Activated CD8-positive, alpha-beta memory T cell treated with anti-CD3 and anti-CD28 coated beads, Interleukin-2, amount 50 U/mL, for 4 hours (primary cell): ENCODE measurements around the gene APOB.
A peak's percentile ranks its signal among the peaks of the same experiment; 100 is the strongest.

ENCODE experiments used
- DNase-seq: peaks from one replicate; pipeline ENCODE4 v3.0.0-alpha.2; 2020

Gene APOB

DNA sequence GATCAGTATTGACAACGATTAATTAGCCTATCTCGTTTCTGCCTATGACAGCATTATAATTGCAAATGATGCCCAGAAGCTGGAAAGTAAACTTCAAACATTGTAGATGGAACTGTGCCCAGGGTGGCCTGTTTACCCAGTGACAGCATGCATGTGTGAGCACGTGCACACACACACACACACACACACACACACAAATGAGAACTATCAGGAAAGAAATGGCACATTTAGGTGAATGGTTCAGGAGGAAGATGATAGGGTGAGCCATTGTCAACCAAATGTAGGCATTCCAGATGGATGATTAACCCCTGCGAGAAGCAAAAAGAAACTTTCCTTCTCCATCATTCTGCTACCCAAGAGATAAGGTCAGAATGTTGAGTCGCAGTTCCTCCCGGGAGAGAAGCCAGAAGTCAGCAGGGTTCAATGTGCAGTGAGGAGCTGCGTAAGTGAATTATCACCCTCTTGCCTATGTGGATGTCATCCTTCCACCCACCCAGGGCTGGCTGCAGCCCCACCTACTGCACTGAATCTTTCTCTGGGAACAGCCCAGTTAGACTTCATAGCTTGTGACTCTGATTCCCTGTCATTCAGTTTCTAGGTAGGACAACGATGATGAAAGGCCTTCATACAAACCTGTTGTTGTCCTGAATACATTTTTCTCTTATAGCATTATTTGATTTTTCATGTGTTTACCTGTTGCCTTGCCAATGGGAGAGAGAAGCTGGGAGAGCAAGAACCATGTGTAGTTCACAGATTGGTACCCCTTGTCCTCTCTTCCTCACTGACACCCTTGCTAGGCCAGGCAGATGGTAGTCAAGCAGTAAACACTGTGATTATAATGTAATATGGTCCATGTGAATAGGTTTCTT is 3.5 kb upstream of the APOB start:
- no peak for DNase-seq

DNA sequence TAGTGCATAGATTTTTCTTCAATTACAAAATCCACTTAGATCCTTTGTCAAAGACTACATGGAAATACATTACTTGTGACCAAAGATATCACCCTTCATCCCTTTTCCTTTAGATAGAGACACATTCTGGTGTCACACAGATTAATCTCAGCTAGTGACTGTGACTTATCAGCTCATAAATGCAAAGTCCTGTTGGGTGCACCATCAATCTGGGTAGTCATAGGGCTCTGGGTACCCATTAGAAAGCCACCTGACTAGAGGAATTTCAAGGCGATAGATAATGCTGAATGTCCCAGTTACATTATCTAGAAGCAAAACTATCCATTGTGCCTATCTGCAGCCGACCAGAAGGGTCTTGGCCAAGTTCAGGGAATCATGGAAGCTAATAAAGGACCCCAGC is 2.6 kb upstream of the APOB start:
- DNase-seq: no peak

DNA sequence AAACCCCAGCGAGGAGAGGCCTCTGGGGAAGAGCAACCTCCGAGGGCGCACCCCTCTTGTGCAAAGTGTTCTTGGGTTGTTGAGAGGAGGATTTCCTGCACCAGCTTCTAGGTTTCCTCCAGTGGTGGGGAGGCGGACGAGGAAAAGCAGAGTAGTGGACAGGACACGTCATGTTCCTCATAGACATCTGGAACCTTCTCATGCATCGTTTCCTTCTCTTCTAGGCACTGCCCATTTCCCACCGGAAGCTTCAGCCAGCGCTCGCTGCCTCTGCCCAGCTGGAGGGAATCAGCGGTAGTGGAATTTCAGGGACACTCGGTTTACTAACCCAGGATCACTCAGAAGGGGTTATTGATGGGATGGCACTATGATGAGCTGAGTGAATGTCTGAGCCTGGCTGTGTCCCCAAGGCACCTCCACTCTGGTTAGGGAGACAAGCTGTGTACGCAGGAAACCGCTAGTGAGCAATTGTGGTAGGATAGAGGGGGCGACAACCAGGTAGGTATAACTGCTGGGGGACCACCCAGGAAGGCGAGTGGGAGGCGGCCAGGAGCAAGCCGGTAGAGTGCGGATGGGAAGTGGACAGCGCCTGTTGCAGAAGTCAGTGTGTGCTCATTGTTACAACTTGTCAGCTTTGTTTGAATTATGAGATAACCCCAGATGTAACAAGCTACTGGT is 960 bp upstream of the APOB start:
- no peak for DNase-seq

DNA sequence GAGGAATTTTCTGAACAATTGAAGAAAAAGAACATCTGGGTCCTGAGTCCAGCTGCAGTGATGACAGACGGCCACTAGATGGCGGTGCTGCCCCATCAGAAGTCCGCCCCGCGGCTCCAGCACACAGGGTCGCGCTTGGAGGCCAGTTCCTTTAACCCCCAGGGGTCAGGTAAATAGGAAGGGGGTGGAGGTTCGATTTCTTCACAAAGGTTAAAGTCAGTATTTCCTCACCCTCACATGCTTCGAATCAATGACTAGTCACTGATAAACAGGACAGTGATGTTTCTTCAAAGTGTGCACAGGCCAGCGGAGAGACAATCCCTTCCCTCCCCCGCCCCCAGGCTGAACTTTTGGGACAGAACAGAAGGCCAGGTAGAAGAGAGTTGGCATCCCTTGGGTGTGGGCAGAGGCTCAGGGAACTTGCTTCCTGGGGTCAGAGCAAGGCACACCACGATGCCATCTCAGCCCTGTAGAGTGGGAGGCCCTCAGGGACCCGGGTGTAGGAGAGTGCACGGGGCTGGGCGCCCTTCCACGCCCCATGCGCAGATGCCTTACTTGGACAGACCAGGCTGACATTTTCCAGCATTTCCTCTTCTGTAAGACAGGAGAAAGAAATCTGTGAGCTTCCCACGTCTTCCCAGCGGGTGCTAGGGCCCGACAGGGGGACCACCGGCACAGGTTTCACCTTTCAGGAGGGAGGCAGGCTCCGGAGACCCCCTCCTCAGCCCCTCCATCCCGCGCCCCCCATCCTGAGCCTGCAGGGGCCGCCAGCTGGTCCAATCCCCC is 722 bp downstream of the APOB start:
- DNase-seq: peak; percentile 53

DNA sequence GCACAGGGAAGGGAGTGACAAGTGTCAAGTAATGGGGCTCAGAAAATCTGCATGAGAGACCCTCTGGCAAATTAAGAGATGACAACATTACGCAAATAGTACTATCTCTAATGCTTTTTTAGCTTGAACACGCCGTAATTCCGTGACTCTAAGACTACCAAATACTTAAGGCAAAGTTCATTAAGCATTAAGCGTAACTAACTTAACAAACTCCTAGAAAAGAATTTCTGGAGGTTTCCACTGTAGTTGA is 1.2 kb downstream of the APOB start:
- no peak for DNase-seq

DNA sequence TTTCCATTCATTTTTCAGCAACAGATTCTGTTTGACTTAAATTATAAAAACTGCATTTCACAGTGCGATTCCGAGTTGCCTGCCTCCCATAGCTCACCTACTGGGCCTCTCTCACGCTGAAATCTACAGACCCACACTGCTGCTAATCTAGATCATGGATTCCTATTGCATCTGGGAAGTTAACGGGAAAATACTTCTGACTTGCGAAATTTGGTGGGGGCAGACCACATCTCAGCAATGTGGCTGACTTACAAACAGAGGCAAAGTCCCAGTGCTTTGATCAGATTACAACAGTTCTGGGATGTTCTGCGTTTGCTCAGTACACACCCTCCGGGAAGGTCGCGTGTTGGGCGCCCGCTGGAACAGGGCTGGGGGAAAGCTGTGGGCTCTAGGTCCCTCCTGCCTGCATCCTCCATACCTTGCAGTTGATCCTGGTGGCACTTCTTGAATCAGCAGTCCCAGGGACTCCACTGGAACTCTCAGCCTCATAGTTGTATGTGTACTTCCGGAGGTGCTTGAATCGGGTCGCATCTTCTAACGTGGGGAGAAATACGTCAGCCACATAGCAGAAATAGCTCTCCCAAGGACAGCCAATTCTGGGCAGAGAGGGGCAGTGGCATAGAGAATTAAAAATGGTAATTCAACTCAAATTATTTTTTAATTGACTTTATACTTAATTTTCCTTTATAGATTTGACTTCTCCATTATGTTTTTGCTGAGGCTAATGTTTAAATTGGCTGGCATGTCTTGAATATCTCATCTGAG is 1.7 kb downstream of the APOB start:
- DNase-seq: no peak

DNA sequence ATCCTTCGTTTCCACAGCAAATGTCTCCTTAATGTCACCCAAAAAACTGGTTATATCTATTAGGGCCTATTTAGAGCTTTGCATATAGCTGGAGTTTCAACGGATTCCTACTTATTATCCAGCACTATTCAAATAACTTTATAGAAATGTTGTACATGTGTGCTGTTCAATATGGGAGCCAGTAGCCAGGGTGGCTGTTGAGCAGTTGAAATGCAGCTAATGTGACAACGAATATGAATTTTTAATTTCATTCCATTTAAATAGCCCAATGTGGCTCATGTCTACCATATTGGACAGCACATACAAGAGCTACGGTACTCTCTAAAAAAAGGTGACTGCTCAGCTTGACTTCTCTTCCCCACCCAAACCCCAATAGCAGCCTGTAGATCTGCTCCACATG is 2.4 kb downstream of the APOB start:
- DNase-seq: no peak

DNA sequence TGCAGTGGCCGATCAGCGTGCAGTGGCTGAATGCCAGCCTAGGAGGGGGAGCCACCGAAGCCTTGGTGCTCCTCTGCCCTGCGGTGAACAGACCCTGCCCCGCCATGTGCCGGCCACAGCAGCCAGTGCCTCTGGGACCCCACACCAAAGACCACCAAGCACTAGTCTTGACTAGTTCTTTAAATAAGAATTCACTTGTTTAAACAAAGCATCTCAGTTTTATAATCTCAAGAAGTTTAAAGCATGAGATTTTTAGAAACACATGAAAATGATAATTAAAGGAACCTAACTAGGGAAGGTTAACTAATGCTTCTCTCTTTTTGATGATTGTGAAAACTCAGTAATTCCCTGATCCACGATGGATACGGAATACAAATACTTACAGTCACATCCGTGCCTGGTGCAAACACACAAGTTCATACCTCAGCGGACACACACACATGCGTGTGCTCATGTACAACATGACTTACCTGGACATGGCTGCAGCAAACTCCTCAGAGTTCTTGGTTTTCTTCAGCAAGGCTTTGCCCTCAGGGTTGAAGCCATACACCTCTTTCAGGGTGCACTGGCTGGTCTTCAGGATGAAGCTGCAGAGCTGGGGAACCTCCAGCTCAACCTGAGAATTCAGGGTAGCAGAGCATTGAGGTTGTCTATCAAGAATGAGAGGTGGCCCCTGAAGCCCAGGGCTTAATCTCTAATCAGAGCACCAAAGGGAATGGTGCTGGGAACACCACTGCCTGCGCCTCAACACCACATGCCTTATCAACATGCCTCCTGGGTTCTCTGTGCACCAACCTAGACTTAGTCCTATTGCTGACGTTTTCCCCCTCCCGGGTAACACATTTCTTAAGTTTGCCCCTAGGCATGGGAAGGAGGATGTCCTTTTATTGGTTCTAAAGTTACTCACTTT is 3.1 kb downstream of the APOB start:
- no peak for DNase-seq

DNA sequence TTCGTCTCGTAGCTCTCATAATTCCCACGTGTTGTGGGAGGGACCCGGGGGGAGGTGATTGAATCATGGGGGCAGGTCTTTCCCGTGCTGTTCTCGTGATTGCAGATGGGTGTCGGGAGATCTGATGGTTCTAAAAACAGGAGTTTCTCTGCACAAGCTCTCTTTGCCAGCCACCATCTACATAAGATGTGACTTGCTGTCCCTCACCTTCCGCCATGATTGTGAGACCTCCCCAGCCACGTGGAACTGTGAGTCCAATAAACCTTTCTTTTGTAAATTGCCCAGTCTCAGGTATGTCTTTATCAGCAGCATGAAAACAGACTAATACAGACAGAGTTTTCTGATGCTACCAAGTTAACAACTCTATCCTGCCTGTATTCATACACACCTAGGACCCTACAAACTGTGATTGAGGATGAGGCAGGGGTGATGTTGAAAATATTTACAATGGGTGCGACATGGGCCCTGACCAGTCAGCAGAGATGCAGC is 3.9 kb downstream of the APOB start:
- DNase-seq: no peak

DNA sequence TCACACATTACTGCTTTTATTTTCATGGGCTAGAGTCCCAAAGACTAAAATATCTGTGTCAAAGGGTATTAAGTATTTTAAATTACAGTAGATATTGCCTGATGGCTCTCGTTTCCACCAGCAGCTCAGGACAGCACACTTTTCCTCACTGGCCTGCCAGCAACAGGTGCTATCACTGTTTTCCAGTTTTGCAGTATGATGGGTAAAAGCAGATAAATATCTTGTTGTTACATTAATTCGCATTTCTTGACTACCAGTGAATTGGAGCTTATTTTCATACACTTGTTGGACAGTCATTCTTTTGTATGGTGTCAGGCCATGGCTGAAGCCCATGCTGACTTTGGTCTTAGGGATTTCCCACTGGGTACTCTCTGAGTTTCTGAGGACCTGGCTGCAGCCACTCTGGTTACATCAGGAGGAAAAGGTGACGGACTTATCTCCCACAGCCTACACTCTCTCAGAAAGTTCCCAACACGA is 4.8 kb downstream of the APOB start:
- no peak for DNase-seq

DNA sequence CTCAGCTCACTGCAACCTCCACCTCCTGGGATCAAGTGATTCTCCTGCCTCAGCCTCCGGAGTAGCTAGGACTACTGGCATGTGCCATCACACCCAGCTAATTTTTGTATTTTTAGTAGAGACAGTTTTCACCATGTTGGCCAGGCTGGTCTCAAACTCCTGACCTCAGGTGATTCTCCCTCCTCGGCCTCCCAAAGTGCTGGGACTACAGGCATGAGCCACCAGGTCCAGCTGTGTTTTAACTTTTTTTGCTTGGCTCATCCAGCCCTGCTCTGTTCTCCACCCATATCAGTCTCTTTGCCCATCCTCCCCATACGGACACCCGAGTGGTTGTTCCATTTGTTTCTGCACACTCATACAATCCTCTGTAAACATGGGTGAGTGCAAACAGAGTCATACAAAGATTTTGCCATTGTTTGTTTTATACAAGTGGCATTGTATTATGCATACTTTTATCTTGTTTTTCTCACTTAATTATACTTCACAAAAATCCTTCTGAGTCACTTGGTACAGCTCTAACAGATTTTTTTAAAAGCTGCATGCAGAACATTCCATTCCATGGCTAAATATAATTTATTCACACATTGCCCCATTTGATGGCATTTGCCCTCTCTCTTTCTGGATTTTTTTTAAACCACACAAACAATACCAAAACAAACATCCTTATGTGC is 5.3 kb downstream of the APOB start:
- no peak for DNase-seq

DNA sequence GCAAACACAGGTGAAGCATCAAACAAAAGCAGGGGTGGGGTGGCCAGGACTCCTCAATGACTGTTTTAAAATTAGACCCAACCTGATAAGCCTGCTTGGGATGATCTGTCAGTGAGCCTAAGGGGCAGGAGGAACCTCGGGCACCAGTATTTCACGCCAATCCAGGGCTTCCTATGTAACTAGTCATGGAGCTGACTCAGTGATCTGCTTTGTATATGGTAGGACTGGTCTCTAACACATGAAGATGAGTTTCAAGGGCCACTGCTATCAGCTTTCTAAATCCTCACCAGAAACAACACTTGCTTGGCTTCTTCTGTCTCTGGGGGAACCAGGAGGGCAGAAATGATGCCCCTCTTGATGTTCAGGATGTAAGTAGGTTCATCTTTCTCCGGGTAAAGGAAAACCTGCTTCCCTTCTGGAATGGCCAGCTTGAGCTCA is 6.2 kb downstream of the APOB start:
- no peak for DNase-seq

DNA sequence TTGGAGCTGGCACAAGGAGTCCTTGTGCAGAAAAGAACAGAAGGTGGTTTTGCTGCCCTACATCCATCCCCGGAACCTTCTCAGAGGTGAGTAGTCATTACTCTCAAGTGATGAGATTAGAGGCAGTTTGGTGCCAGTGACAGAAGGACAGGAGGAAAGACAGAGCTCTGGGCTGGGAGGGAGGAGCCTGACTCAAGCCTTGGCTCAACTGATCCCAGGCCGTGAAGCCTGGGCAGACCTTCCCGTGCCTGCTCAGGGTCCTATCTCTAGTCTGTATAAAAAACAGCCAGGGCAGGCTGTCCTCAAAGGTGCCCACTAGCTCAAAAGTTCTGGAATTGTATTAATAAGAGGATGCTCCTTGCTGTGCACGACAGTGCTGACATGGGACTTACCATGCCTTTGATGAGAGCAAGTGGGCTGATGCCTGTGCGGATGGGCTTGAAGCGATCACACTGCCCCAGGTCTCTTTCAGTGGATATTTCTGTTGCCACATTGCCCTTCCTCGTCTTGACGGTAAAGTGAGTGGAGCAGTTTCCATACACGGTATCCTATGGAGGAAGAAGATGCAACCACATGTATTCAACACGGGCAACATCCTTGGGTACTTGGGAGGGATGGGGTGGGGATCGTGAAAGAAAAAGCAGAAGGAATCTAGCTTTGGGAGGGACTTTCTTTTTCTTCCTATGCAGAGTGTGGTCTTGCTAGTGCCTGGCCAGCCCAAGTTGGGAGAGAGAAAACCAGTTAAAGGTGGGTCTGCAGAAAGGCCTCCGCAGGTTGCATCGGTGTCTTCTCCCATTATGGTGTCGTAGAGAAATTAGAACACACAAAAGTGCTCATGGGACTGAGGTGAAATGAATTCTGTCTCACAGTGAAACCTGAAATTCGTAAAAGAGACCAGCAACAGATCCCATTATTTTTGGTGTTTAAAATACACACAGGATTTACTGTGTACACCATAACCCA is 6.9 kb downstream of the APOB start:
- no peak for DNase-seq

DNA sequence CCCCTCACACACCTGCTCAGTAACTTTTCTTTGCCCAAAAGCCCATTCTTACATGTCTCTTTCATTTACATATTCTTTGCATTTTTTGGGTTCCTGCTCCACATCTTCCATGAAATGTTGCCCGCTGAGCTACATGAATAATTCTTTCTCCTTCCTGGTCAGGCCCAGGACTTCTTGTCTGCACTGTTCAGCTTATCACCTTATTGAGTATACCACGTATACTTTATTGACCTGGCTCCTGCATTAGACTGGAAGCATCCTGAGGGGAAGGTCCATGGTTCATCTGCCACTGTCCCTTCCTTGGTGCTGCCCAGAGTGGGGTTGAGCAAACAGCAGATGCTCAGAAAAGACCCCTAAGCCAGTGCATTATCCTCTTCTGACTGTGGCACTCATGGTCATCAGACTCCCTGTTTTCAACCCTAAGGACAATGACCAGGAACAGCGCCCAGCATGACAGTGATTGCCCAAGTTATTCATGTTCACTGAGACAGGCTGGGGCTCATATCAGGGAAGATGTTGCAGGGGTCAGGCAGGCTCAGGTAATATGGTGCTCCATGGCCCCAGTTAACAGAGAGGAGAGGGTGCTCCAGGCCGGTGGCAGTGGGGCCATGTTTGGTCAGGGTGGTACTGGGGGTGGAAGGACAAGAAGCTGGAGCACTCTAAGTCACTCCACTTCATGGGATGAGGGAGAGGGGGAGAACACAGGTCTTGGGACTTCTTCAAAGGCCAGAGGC is 7.7 kb downstream of the APOB start:
- DNase-seq: no peak

DNA sequence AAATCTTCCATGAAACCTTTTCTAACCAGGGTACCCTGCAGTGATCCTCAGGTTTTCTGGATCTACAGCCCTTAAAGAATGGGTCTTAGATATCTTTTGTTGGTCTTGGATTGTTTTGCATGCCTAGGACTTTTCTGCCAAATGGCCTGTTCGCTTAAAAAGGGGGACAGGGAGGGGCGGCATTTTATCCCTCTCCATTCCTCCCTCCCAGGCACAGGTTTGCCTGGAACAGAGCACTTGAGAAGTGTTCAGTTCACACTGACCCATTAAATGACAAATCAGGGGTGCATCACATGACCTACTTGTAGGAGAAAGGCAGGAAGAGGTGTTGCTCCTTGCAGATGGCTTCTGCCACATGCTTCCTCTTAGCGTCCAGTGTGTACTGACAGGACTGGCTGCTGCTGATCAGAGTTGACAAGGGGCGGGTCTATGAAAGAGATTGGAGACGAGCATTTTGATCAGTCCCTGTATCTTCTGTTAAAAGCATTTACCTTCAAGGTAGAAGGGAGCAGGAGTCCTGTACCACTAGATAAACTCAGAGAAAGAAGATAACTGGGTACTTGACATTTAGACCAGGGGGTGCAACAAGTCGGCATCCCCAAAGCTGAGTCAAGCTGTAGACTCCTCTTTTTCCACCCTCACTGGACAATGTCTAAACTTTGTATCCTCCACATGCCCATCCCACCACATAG is 8.4 kb downstream of the APOB start:
- no peak for DNase-seq

DNA sequence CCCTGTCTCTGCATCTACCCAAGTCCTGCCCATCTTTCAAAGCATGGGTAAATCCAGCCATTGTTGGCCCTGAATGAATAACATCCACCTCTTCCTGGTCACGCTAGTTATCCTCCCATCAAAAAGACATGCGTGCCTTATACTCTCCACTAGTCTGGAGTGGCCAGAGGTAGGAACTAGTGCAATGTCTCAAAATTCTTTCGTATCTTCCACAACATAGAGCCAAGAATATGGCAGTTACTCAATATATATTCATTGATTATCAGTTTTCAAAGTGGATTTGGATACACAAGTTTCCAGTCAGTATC is 8.9 kb downstream of the APOB start:
- DNase-seq: no peak

DNA sequence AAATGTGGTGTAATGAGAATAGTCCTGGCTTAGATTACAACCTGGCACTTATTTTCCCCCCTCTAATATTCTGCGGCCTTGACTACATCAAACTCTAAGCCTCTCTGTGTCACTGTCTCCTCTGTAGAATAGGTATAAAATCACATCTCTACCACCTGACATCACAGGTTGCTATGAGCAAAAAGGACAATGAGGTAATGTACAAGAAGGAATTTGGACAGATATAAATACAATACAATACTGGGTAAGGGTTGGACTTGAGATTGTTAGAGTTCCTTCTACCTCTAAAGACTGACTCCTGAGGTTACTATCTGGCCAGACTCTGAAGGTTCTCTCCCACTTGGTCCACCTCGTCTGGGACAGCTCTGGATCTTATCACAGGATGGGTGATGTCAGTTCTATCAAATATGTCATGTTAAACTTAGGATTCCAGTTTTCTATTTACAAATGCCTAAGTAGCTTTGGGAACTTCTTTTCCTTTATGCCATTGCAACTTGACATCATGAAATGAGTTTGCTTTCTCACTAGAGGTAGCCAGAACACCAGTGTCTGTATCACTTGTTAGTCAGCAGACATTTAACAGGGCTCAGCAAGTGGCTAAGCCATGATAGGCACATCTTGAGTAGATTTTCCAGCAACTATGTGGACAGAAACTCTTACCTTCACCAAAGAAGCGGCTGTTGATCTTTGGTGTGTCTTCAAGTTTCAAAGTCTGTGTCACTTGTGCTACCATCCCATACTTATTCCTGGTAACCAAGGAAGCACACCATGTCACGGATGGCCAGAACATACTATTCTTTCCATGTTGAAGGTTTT is 9.5 kb downstream of the APOB start:
- DNase-seq: no peak
